ENCODE results near the gene MS4A6A.
A peak's percentile ranks its signal among the peaks of the same experiment; 100 is the strongest.
"Not testable (repeated sequence)": the region's sequence is repeated elsewhere in the genome, so short reads cannot be mapped to it uniquely, and the experiment has no call there.

The MS4A6A gene

DNA sequence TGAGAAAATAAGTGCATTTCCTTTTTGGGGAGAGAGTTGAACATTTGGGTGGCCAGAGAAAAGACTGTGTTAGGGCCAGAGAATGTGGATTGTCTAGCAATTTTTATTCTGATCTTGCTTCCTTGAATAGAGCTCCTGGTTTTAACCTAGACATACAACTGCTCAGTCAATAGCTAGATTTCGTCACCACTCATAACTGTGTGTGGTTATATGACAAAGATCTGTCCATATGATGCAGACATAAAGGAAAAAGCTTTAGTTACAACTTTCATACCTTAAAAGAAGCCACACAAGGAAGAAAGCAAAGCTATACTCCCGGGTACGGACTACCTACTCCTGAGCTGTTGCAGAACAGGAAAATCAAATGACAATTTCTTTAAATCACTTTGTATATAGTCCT is 37.2 kb downstream of the MS4A6A start:
- H3K27ac ChIP-seq = no peak overlapping the region
- TF ChIP-seq, protein P1, sequence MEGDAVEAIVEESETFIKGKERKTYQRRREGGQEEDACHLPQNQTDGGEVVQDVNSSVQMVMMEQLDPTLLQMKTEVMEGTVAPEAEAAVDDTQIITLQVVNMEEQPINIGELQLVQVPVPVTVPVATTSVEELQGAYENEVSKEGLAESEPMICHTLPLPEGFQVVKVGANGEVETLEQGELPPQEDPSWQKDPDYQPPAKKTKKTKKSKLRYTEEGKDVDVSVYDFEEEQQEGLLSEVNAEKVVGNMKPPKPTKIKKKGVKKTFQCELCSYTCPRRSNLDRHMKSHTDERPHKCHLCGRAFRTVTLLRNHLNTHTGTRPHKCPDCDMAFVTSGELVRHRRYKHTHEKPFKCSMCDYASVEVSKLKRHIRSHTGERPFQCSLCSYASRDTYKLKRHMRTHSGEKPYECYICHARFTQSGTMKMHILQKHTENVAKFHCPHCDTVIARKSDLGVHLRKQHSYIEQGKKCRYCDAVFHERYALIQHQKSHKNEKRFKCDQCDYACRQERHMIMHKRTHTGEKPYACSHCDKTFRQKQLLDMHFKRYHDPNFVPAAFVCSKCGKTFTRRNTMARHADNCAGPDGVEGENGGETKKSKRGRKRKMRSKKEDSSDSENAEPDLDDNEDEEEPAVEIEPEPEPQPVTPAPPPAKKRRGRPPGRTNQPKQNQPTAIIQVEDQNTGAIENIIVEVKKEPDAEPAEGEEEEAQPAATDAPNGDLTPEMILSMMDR (IDR thresholded peaks at IDR 0.05) = no peak
- TF ChIP-seq ZFX (IDR thresholded peaks at IDR 0.05; ENCODE audit: borderline replicate concordance) = no peak

DNA sequence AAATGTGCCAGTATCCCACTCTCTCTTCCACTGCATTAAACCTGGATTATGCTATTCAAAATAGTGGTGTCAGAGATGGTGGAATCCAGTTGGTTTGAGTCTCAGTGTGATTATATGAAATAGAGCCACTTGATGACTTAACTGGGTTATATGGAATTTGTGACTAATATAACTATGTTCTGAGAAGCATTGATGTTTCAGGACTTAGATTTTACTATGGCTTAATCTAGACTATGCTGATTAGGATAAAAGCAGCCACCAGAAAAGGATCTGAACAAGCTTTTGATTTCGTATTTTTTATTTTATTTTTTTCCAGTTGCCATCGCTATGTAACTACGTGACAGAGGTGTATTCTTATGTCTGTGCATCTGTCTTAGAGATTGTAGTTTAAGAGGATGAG is 39.1 kb downstream of the MS4A6A start:
- H3K27ac ChIP-seq = no peak overlapping the region
- TF ChIP-seq, protein P1 (IDR thresholded peaks at IDR 0.05) = no peak
- no peak for TF ChIP-seq ZFX (IDR thresholded peaks at IDR 0.05; ENCODE audit: borderline replicate concordance)

DNA sequence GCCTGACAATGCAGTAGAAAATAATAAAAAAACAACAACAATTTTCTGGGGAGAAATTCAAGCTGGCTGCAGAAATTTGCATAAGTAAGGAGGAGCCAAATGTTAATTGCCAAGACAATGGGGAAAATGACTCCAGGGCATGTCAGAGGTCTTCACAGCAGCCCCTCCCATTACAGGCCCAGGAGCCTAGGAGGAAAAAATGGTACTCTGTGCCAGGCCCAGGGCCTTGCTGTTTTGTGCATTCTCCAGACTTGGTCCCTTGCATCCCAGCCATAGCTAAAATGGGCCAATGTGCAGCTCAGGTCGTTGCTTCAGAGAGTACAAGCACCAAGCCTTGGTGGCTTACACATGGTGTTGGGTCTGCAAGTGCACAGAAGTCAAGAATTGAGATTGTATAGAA is 49.0 kb downstream of the MS4A6A start:
- H3K27ac ChIP-seq = no peak overlapping the region
- no peak for TF ChIP-seq ZFX (IDR thresholded peaks at IDR 0.05; ENCODE audit: borderline replicate concordance)
- TF ChIP-seq, protein P1 (IDR thresholded peaks at IDR 0.05) = no peak

DNA sequence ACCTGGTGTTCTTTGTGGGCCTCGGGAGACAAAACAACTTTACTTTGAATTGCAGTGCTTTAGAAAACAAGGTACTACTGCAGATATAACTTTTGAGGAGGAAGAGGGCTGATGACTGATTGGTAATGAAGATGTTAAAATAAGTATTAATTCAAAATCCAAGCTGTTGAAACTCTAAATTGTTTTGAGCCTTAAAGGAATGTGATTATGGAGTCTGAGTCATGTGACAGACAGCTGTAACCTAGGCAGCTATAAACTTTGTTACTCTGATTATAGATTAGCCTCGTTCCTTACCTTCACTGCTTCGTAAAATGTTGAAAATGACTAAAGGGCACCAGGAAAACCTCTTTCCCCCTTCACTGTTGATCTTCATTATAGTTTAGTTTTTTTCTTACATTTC is 51.0 kb downstream of the MS4A6A start:
- H3K27ac ChIP-seq = no peak overlapping the region
- no peak for TF ChIP-seq ZFX (IDR thresholded peaks at IDR 0.05; ENCODE audit: borderline replicate concordance)

DNA sequence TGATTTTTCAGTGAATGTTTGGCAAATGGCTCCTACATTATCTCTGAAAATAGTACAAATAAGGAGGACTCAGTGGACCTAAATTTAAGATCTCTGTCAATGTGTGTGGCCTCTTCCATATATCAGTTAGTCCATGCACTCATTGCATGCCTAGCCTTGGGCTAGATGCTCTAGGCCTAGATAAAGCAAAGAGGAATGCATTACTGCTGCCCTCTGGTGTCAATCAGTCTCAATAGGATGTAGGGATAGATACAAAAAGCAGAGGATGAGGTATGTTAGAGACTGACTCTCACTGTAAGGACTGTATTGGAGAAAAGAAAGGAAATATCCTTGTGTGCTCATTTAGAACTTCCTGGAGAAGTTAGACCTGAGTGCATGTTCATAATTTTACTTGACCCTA is 52.4 kb downstream of the MS4A6A start:
- no peak for TF ChIP-seq ZFX (IDR thresholded peaks at IDR 0.05; ENCODE audit: borderline replicate concordance)
- TF ChIP-seq, protein P1 (IDR thresholded peaks at IDR 0.05) = peak; percentile 40
- no peak overlapping the region for H3K27ac ChIP-seq

DNA sequence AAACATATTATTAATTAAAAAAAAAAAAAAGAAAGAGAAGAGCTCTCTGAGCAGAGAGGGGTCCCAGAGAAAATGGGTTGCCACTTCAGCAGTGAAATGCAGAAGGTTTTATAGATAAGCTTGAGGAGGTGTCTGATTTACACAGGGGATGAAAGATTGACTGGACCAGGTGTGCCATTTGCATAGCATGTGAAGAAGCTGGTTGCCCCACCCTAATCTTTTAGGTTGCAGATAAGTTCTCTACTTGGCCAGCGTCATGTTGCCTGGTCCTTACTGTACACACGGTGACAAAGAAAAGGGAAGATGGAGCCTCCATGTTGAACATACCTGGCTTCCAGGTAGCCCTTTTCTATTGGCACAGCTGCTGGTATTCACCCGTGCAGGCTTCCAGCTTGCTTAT is 53.0 kb downstream of the MS4A6A start:
- TF ChIP-seq ZFX (IDR thresholded peaks at IDR 0.05; ENCODE audit: borderline replicate concordance) = no peak
- TF ChIP-seq, protein P1 (IDR thresholded peaks at IDR 0.05) = no peak
- no peak overlapping the region for H3K27ac ChIP-seq

DNA sequence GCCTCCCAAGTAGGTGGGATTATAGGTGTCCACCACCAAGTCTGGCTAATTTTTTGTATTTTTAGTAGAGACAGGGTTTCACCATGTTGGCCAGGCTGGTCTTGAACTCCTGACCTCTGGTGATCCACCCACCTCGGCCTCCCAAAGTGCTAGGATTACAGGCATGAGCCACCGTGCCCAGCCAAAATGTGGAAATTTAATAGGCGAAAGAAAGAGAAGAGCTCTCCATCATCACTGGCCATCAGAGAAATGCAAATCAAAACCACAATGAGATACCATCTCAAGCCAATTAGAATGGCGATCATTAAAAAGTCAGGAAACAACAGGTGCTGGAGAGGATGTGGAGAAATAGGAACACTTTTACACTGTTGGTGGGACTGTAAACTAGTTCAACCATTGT is 54.0 kb downstream of the MS4A6A start:
- H3K27ac ChIP-seq = not testable (repeated sequence)

DNA sequence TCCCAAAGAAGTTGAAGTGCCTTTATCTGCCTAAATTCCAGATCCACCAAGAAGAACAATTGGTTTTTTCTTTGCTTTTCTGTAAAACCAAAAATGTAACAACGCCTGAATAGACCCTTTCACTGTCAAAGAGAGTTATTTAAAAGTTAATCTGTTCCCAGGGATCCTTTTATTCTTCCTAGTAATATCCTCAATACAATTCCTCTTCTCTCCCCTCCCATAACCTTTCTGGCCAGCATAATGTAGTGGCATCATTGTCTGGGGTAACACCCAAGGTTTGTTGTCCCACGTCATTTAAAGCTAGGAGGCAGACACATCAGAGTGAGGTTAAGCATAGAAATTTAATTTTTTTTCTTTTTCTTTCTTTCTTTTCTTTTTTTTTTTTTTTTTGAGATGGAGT is 54.5 kb downstream of the MS4A6A start:
- no peak for TF ChIP-seq ZFX (IDR thresholded peaks at IDR 0.05; ENCODE audit: borderline replicate concordance)
- TF ChIP-seq, protein P1 (IDR thresholded peaks at IDR 0.05) = no peak
- no peak overlapping the region for H3K27ac ChIP-seq
